Activated CD4-positive, CD25-positive, alpha-beta regulatory T cell treated with anti-CD3 and anti-CD28 coated beads, Interleukin-2, amount 50 U/mL, for 72 hours (primary cell): ENCODE results near the gene A3GALT2.
"Not testable (repeated sequence)": the region's sequence is repeated elsewhere in the genome, so short reads cannot be mapped to it uniquely, and the experiment has no call there.

Experiments
- DNase-seq: peaks from one replicate; pipeline ENCODE4 v3.0.0; 2021

The A3GALT2 gene

GRCh38 chr1:33290615-33291014, 30.3 kb downstream of the A3GALT2 start:
- DNase-seq, result not testable (repeated sequence)

GRCh38 chr1:33289858-33290154, 31.1 kb downstream of the A3GALT2 start:
- DNase-seq, result no peak

GRCh38 chr1:33288976-33289857, 31.7 kb downstream of the A3GALT2 start:
- DNase-seq, result no peak

- DNase-seq, result no peak
These were observed 33.6 kb downstream of the A3GALT2 start for GRCh38 chr1:33287317-33287716.

- DNase-seq, result no peak
These were observed 34.3 kb downstream of the A3GALT2 start for GRCh38 chr1:33286451-33287185.

- no peak for DNase-seq
These were observed 36.8 kb downstream of the A3GALT2 start for GRCh38 chr1:33284049-33284448.

GRCh38 chr1:33282791-33283190, 38.1 kb downstream of the A3GALT2 start:
- no peak for DNase-seq

- no peak for DNase-seq
These were observed 39.2 kb downstream of the A3GALT2 start for GRCh38 chr1:33281554-33282303.

GRCh38 chr1:33280091-33280661, 40.7 kb downstream of the A3GALT2 start:
- no peak for DNase-seq

GRCh38 chr1:33277488-33278084, 43.3 kb downstream of the A3GALT2 start:
- DNase-seq, result no peak

- DNase-seq, result no peak
These were observed 44.2 kb downstream of the A3GALT2 start for GRCh38 chr1:33276573-33277298.

- DNase-seq, result no peak
These were observed 45.0 kb downstream of the A3GALT2 start for GRCh38 chr1:33275706-33276572.

GRCh38 chr1:33275195-33275594, 45.7 kb downstream of the A3GALT2 start:
- no peak for DNase-seq

GRCh38 chr1:33274446-33274845, 46.5 kb downstream of the A3GALT2 start:
- DNase-seq, result no peak

- DNase-seq, result no peak
These were observed 46.9 kb downstream of the A3GALT2 start for GRCh38 chr1:33273961-33274371.

GRCh38 chr1:33273406-33273805, 47.5 kb downstream of the A3GALT2 start:
- no peak for DNase-seq

GRCh38 chr1:33272930-33273329, 48.0 kb downstream of the A3GALT2 start:
- no peak for DNase-seq

GRCh38 chr1:33272509-33272908, 48.4 kb downstream of the A3GALT2 start:
- no peak for DNase-seq

- no peak for DNase-seq
These were observed 49.0 kb downstream of the A3GALT2 start for GRCh38 chr1:33271666-33272505.
